Endothelial cell of umbilical vein (primary cell): ENCODE data around the gene CACNA1A.

ENCODE experiments used
- CTCF ChIP-seq, 2 donors: IDR thresholded peaks; 1 replicate in 1 of 2; 2 replicates in 1 of 2; pipeline ENCODE4 v1.5.1; 2011; ENCODE audit warnings: low read length in 2 of 2, mild to moderate bottlenecking in 2 of 2, moderate library complexity in 2 of 2, control low read depth in 1 of 2, inconsistent platforms in 1 of 2, low read depth in 1 of 2; ENCODE audit not compliant: insufficient read depth in 1 of 2; ENCODE audit errors: extremely low read depth in 1 of 2
- POLR2A ChIP-seq: IDR thresholded peaks from 2 replicates; pipeline ENCODE4 v1.6.1; 2012; ENCODE audit warnings: low read depth, mild to moderate bottlenecking, control low read depth, low read length
- POLR2AphosphoS5 ChIP-seq: IDR thresholded peaks from 2 replicates; pipeline ENCODE4 v1.6.1; 2012; ENCODE audit warnings: low read depth, mild to moderate bottlenecking, control low read depth, low read length, moderate library complexity; ENCODE audit not compliant: insufficient read depth
- TF ChIP-seq, protein P1 (sequence below): IDR thresholded peaks from 2 replicates; pipeline ENCODE4 v1.6.1; 2011; ENCODE audit not compliant: insufficient read depth, insufficient read length

DNA sequence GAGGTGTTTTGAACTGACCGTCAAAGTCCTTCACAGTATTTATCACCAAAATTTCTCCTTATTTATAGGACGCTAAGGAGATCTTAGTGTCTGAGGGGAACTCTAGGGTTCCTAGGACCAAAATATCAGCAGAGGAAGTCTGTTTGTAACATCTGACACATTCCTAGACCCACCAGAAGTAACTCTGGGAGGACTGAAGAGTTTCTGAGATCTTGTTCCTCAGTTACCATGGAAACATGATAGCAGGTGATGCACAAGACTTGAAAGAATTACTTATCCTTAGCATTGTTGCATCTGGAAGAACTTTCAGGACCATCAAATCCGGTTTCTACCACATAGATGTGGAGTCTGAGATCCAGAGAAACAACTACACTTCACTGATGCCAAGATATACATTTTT lies 191.5 kb downstream of the CACNA1A start:
- TF ChIP-seq POLR2A: no peak
- no peak for TF ChIP-seq CTCF (IDR thresholded peaks at IDR 0.05; ENCODE audit: extremely low read depth in 1 of 2, insufficient read depth in 1 of 2, low read depth in 1 of 2, low read length in 2 of 2)
- TF ChIP-seq, protein P1, sequence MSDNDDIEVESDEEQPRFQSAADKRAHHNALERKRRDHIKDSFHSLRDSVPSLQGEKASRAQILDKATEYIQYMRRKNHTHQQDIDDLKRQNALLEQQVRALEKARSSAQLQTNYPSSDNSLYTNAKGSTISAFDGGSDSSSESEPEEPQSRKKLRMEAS: no peak
- no peak for TF ChIP-seq POLR2AphosphoS5
